ENCODE measurements around the gene NUP214. TPM values are rescaled to one million over a fixed set of nuclear protein-coding genes. Genes with fewer than 3 reads are reported as not detected.

The NUP214 gene
- total RNA-seq, 1 donor from 2014 or later = 70.2 TPM

DNA sequence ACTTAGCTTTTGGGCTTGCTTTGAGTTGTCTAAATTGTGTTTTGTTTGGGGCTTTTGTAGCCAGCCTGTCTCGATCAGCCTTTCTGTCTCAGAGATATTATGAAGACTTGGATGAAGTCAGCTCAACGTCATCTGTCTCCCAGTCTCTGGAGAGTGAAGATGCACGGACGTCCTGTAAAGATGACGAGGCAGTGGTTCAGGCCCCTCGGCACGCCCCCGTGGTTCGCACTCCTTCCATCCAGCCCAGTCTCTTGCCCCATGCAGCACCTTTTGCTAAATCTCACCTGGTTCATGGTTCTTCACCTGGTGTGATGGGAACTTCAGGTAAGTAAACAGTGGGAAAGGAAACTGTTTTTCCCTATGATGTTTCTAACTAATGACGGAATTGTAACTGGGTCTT lies 48.6 kb downstream of the NUP214 start:
- intact Hi-C loops (cut with DNase I) = no loop called here
- H3K9me3 ChIP-seq = no peaks in the 10 kb centered on the region
- no peaks in the 10 kb centered on the region for H3K27me3 ChIP-seq
- TF ChIP-seq, protein P1, sequence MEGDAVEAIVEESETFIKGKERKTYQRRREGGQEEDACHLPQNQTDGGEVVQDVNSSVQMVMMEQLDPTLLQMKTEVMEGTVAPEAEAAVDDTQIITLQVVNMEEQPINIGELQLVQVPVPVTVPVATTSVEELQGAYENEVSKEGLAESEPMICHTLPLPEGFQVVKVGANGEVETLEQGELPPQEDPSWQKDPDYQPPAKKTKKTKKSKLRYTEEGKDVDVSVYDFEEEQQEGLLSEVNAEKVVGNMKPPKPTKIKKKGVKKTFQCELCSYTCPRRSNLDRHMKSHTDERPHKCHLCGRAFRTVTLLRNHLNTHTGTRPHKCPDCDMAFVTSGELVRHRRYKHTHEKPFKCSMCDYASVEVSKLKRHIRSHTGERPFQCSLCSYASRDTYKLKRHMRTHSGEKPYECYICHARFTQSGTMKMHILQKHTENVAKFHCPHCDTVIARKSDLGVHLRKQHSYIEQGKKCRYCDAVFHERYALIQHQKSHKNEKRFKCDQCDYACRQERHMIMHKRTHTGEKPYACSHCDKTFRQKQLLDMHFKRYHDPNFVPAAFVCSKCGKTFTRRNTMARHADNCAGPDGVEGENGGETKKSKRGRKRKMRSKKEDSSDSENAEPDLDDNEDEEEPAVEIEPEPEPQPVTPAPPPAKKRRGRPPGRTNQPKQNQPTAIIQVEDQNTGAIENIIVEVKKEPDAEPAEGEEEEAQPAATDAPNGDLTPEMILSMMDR (IDR thresholded peaks at IDR 0.05) = no peak
- TF ChIP-seq POLR2AphosphoS5 (IDR thresholded peaks at IDR 0.05; ENCODE audit: insufficient read depth in 1 of 2, low read depth in 1 of 2) (no peak), POLR2A (IDR thresholded peaks at IDR 0.05) (no peak)
- H3K4me1 ChIP-seq = no peaks in the 10 kb centered on the region
- no peak overlapping the region for H3K27ac ChIP-seq
- no peak for DNase-seq (ENCODE audit: extremely low spot score in 2 of 2)
- peaks cover 0 to 46% of the 10 kb centered on the region in 2 donors for H3K36me3 ChIP-seq
- no peak overlapping the region for H3K4me3 ChIP-seq

DNA sequence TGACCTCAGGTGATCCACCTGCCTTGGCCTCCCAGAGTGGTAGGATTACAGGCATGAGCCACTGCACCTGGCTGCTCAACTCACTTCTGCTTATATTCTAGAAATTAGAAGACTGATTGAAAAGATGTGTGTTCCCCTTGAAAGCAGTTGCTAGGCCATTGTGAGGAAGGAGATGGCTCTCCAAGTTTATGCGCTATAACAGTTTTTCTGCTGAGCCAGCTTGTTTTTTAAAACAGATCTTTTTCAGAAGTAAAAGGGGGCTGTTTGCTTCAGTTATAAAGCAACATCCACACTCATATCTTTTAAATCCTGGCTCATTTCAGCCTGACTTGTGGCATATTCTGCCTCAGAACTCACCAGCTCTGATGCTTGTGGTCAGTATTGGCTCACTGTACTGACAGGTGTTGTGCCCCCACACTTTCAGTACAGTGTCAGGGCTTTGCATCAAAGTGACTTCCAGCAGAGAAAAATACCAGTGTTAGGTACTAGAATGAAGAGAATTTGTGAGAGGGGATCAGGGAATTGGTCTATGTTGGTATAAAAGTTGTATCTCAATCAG lies 49.4 kb downstream of the NUP214 start:
- no peak for DNase-seq (ENCODE audit: extremely low spot score in 2 of 2)
- Histone ChIP-seq H3K4me1 (no peaks in the 10 kb centered on the region), H3K4me3 (no peak overlapping the region), H3K27me3 (no peaks in the 10 kb centered on the region), H3K9me3 (no peaks in the 10 kb centered on the region), H3K27ac (no peak overlapping the region), H3K36me3 (peaks cover 0 to 53% of the 10 kb centered on the region in 2 donors)
- intact Hi-C loops (cut with DNase I) = loop anchor here (5.0 kb wide), 1 partner anchor 158 kb away; no protein-coding TSS in a partner anchor
- TF ChIP-seq, protein P1 (IDR thresholded peaks at IDR 0.05) = no peak
- TF ChIP-seq POLR2A (IDR thresholded peaks at IDR 0.05) (no peak), POLR2AphosphoS5 (IDR thresholded peaks at IDR 0.05; ENCODE audit: insufficient read depth in 1 of 2, low read depth in 1 of 2) (no peak)

DNA sequence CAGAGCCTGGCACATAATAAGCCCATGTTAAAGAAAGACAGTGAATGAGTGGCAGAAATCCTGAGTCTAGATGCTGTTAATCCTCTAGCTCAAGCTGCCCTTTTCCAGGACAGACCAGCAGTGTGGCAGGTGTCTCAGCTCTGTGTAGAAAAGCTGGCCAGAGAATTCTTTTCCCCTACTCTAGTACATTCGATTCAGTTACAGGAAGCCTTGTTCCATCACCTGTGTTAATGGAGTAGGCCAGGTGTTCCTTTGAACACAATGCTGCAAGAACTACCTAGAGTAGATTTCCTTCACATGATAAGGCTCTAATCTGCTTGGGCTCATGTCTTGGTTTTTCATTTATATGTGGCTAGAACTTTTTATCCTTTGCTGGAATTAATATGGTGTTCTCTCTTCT lies 52.5 kb downstream of the NUP214 start:
- Histone ChIP-seq H3K27me3 (no peaks in the 10 kb centered on the region), H3K4me3 (no peak overlapping the region), H3K27ac (no peak overlapping the region), H3K36me3 (peaks cover 0 to 61% of the 10 kb centered on the region in 2 donors), H3K4me1 (no peaks in the 10 kb centered on the region), H3K9me3 (no peaks in the 10 kb centered on the region)
- intact Hi-C loops (cut with DNase I) = loop anchor here (5.0 kb wide), 1 partner anchor 154 kb away; no protein-coding TSS in a partner anchor
- TF ChIP-seq POLR2AphosphoS5 (IDR thresholded peaks at IDR 0.05; ENCODE audit: insufficient read depth in 1 of 2, low read depth in 1 of 2) = no peak
- TF ChIP-seq, protein P1 (IDR thresholded peaks at IDR 0.05) = no peak
- TF ChIP-seq POLR2A (IDR thresholded peaks at IDR 0.05) = no peak
- no peak for DNase-seq (ENCODE audit: extremely low spot score in 2 of 2)

DNA sequence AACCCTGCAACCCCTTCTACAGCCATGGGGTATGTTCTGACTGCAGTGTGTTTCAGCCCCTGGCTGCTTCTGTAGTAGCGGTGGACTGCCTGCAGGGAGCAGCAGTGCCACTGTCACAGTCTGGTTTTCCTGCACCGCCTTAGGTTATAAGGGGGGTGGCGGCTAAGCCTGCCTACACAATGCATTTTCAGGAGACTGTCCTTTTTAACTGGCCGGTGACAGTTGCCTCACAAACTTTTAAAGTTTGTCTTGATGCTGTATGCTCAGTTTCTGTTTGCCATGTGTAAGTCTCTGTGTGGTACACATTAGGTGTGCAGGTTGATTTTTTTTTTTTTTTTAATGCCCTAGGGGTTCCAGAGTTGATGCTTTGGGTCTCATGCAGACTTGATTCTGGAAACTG lies 53.0 kb downstream of the NUP214 start:
- no peak for DNase-seq (ENCODE audit: extremely low spot score in 2 of 2)
- Histone ChIP-seq H3K4me1 (no peaks in the 10 kb centered on the region), H3K4me3 (no peak overlapping the region), H3K27ac (no peak overlapping the region), H3K36me3 (peaks cover 0 to 64% of the 10 kb centered on the region in 2 donors), H3K9me3 (no peaks in the 10 kb centered on the region), H3K27me3 (no peaks in the 10 kb centered on the region)
- no peak for TF ChIP-seq POLR2A (IDR thresholded peaks at IDR 0.05)
- TF ChIP-seq, protein P1 (IDR thresholded peaks at IDR 0.05) = peak; percentile 57 to 86 (median 78)
- intact Hi-C loops (cut with DNase I) = loop anchor here (5.0 kb wide), 1 partner anchor 154 kb away; no protein-coding TSS in a partner anchor

DNA sequence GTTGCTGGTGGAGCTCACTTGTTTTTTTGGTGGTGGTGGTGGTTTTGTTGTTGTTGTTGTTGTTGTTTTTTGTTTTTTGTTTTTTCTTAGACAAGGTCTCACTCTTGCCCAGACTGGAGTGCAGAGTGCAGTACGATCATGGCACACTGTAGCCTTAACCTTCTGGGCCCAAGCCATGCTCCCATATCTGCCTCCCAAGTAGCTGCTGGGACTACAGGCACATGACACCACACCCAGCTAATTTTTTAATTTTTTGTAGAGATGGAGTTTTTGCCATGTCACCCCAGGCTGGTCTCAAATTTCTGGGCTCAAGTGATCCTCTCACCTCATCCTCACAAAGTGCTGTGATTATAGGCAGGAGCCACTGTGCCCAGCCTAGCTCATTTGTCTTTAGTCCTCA lies 53.5 kb downstream of the NUP214 start:
- no peak overlapping the region for H3K27ac ChIP-seq
- no peaks in the 10 kb centered on the region for H3K9me3 ChIP-seq
- peaks cover 0 to 59% of the 10 kb centered on the region in 2 donors for H3K36me3 ChIP-seq
- H3K4me1 ChIP-seq = no peaks in the 10 kb centered on the region
- no peaks in the 10 kb centered on the region for H3K27me3 ChIP-seq
- H3K4me3 ChIP-seq = no peak overlapping the region
- TF ChIP-seq, protein P1 (IDR thresholded peaks at IDR 0.05) = no peak
- no peak for DNase-seq (ENCODE audit: extremely low spot score in 2 of 2)
- intact Hi-C loops (cut with DNase I) = loop anchor here (5.0 kb wide), 1 partner anchor 153 kb away; no protein-coding TSS in a partner anchor

Data from vagina (tissue), 2 donors.